Smooth muscle cell (in vitro differentiated cells): Measurements from ENCODE around the gene TATDN3. TPM values are rescaled to one million over a fixed set of nuclear protein-coding genes. Genes with fewer than 3 reads are reported as not detected.
A peak's percentile ranks its signal among the peaks of the same experiment; 100 is the strongest.

Experiments
- DNase-seq: peaks from one replicate; lab custom pipeline; 2025; ENCODE audit not compliant: unreplicated experiment; lab: John Stamatoyannopoulos, UW
- H2AFZ ChIP-seq: fragments of 200-600 bp; sonication (generic); 2 replicates; pipeline ENCODE4 v1.6.0; 2016; ENCODE audit warnings: antibody characterized with exemption, low read depth, mild to moderate bottlenecking
- H3F3A ChIP-seq: fragments of 200-600 bp; sonication (generic); 2 replicates; pipeline ENCODE4 v1.6.0; 2017; ENCODE audit warnings: antibody characterized with exemption, low read depth
- H3K27ac ChIP-seq: fragments of 200-600 bp; sonication (generic); 2 replicates; pipeline ENCODE4 v1.5.1; 2016; ENCODE audit warnings: low read depth, mild to moderate bottlenecking
- H3K27me3 ChIP-seq: fragments of 200-600 bp; sonication (generic); 2 replicates; pipeline ENCODE4 v1.6.1; 2016; ENCODE audit warnings: low read depth, mild to moderate bottlenecking
- H3K36me3 ChIP-seq: fragments of 200-600 bp; sonication (generic); 2 replicates; pipeline ENCODE4 v1.5.1; 2016; ENCODE audit warnings: low read depth
- H3K4me1 ChIP-seq: fragments of 200-600 bp; sonication (generic); 2 replicates; pipeline ENCODE4 v1.5.1; 2016; ENCODE audit warnings: low read depth
- H3K4me2 ChIP-seq: fragments of 200-600 bp; sonication (generic); 2 replicates; pipeline ENCODE4 v1.6.0; 2016; ENCODE audit warnings: mild to moderate bottlenecking
- H3K4me3 ChIP-seq: fragments of 200-600 bp; sonication (generic); 2 replicates; pipeline ENCODE4 v1.5.1; 2016; ENCODE audit warnings: mild to moderate bottlenecking
- H3K79me2 ChIP-seq: fragments of 200-600 bp; sonication (generic); 2 replicates; pipeline ENCODE4 v1.6.0; 2016; ENCODE audit warnings: low read depth, mild to moderate bottlenecking
- H3K9ac ChIP-seq: fragments of 200-600 bp; sonication (generic); 2 replicates; pipeline ENCODE4 v1.6.0; 2016; ENCODE audit warnings: low read depth
- H3K9me3 ChIP-seq: fragments of 200-600 bp; sonication (generic); replicated peaks from 2 replicates; pipeline ENCODE4 v1.5.1; 2016; ENCODE audit warnings: low read depth
- H4K20me1 ChIP-seq: fragments of 200-600 bp; sonication (generic); 2 replicates; pipeline ENCODE4 v1.6.0; 2016; ENCODE audit warnings: low read depth
- WGBS: methylation state at CpG from one replicate; pipeline ENCODE4 v1.1.7; 2016; ENCODE audit warnings: low lambda C conversion rate; 5-methylcytosine and 5-hydroxymethylcytosine counted together
- polyA plus RNA-seq: library from polyadenylated mRNA; unstranded; fragments of >200 nt; fragmentation: Nextera tagmentation; extraction: Ambion mirVana; gene quantifications from 2 replicates; pipeline ENCODE4 v1.2.1, GENCODE V29; 2016
- total RNA-seq: library from RNA; depleted of rRNA; stranded (reverse); fragments of >200 nt; gene quantifications from 2 replicates; pipeline ENCODE4 v1.2.3, GENCODE V29; 2014
- TF ChIP-seq, protein P1 (sequence below): fragments of 200-600 bp; sonication (generic); IDR thresholded peaks from 2 replicates; pipeline ENCODE4 v1.5.1; 2017; ENCODE audit warnings: borderline replicate concordance, mild to moderate bottlenecking, antibody characterized with exemption; ENCODE audit not compliant: insufficient read depth, poor library complexity, severe bottlenecking

Gene TATDN3
- total and polyA plus RNA-seq, 2 experiments from 2014 or later: 14.3 to 46.7 TPM

DNA sequence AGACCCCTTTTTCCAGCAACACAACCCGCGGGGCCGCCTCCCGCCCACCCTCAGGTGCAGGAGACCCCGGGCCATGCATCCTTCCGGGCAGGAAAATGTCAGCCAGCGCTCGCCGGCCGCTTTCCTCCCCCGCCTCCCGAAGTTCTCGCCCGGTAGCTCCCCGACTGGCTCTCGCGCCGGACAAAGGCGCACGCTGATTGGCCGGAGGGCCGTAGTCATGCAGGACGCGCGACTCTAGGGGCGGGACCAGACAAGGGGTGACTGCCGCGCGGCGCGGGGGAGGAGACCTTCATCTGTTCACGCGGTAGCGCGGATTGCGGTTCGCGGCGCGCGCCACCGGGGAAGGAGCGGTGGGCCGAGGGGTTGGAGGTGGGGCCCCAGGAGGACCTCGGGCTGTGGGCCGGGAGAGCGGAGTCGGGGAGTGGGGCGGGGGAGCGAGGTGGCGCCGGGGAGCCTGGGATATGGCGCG, 66.3 kb downstream of the TATDN3 start, which contains the start of gene FLVCR1:
TSS of gene FLVCR1 (plus strand) at position 284 of the 469 bp plus-strand sequence. CDS start at position 462, 178 bp downstream.
- peaks cover 8% of the 10 kb centered on the region for H3F3A ChIP-seq
- peak within 1 kb of the TSS; percentile 78 for H3K4me3 ChIP-seq
- H3K27ac ChIP-seq: peak within 1 kb of the TSS; percentile 89
- peak within 1 kb of the TSS; percentile 93 for H3K4me2 ChIP-seq
- H3K27me3 ChIP-seq: no peaks in the 10 kb centered on the region
- WGBS: under 1% methylated on average over 45 of the region's 54 CpGs
- peaks cover 20% of the 10 kb centered on the region for H4K20me1 ChIP-seq
- peak within 1 kb of the TSS; percentile 84 for H3K9ac ChIP-seq
- peaks cover 16% of the 10 kb centered on the region for H3K4me1 ChIP-seq
- peak within 1 kb of the TSS; percentile 91 for H2AFZ ChIP-seq
- DNase-seq: peak; percentile 88
- TF ChIP-seq, protein P1, sequence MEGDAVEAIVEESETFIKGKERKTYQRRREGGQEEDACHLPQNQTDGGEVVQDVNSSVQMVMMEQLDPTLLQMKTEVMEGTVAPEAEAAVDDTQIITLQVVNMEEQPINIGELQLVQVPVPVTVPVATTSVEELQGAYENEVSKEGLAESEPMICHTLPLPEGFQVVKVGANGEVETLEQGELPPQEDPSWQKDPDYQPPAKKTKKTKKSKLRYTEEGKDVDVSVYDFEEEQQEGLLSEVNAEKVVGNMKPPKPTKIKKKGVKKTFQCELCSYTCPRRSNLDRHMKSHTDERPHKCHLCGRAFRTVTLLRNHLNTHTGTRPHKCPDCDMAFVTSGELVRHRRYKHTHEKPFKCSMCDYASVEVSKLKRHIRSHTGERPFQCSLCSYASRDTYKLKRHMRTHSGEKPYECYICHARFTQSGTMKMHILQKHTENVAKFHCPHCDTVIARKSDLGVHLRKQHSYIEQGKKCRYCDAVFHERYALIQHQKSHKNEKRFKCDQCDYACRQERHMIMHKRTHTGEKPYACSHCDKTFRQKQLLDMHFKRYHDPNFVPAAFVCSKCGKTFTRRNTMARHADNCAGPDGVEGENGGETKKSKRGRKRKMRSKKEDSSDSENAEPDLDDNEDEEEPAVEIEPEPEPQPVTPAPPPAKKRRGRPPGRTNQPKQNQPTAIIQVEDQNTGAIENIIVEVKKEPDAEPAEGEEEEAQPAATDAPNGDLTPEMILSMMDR: no peak
- peaks cover 42% of the 10 kb centered on the region for H3K79me2 ChIP-seq
- H3K36me3 ChIP-seq: no peaks in the 10 kb centered on the region
- no peaks in the 10 kb centered on the region for H3K9me3 ChIP-seq

DNA sequence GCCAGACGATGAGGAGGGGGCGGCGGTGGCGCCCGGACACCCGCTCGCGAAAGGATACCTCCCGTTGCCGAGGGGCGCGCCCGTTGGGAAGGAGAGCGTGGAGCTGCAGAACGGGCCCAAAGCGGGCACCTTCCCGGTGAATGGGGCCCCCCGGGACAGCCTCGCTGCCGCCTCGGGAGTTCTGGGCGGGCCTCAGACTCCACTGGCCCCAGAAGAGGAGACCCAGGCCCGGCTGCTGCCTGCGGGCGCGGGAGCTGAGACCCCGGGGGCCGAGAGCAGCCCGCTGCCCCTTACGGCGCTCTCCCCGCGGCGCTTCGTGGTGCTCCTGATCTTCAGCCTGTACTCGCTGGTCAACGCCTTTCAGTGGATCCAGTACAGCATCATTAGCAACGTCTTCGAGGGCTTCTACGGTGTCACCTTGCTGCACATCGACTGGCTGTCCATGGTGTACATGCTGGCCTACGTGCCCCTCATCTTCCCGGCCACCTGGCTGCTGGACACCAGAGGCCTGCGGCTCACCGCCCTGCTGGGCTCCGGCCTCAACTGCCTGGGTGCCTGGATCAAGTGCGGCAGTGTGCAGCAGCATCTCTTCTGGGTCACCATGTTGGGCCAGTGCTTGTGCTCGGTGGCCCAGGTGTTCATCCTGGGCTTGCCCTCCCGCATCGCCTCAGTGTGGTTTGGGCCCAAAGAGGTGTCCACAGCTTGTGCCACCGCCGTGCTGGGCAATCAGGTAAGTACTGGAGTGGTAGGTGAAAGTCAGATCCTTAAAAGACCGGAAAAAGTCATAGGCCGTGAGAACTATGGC, 67.0 kb downstream of the TATDN3 start:
- peak overlapping the region; percentile 78 for H3K4me3 ChIP-seq
- 1% methylated on average over 43 of the region's 54 CpGs for WGBS
- peak overlapping the region; percentile 84 for H3K9ac ChIP-seq
- no peaks in the 10 kb centered on the region for H3K9me3 ChIP-seq
- peak overlapping the region; percentile 89 for H3K27ac ChIP-seq
- H3K27me3 ChIP-seq: no peaks in the 10 kb centered on the region
- peaks cover 8% of the 10 kb centered on the region for H3F3A ChIP-seq
- peaks cover 23% of the 10 kb centered on the region for H4K20me1 ChIP-seq
- H3K79me2 ChIP-seq: peaks cover 42% of the 10 kb centered on the region
- H2AFZ ChIP-seq: peak overlapping the region; percentile 91
- TF ChIP-seq, protein P1: no peak
- peak; percentile 39 for DNase-seq
- peaks cover 16% of the 10 kb centered on the region for H3K4me1 ChIP-seq
- peak overlapping the region; percentile 93 for H3K4me2 ChIP-seq
- H3K36me3 ChIP-seq: no peaks in the 10 kb centered on the region

DNA sequence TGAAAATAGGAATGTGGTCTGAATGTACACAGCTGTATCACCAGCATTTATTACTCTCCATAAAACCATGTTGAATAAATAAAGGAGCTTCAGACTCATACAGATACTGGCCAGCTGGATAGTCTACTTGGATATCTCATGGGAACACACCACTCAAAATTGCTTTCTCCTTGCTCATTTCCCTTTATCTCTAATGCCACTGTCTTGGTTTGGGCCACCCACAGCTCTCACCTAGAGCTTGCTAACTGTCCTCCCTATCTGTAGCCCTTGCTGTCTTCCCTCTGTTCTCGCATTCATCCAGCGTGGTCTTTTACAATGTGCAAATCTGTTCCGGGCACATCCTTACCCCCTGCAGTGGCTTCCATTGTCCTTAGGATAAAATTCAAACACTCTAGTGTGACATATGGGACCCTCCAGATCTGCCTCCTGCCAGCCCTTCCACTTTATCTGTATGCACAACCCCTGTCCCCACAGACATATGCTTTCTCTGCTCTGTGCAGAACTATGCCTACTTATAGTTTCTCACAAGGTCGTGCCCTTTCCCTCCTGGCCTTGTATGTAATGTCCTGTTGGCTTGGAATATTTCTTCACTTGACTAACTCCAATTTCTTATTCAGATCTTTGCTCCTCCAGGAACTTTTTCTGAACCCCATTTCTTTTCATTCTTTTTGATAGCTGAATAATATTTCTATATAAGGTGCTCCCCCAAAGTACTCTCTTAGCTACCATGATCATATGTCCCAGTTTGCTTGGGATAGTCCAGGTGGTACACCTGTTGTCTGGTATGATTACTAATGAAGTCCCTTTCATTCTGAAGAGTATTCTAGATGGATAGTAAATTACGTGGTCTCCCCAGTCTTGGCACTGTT, 69.3 kb downstream of the TATDN3 start:
- DNase-seq: no peak
- TF ChIP-seq, protein P1: no peak
- peak overlapping the region; percentile 78 for H3K4me3 ChIP-seq

More for the DNA sequence above, 69.3 kb downstream of the TATDN3 start:
- Histone ChIP-seq H3K27ac (no peak overlapping the region), H3K36me3 (no peaks in the 10 kb centered on the region), H3F3A (peaks cover 8% of the 10 kb centered on the region), H3K9ac (no peak overlapping the region), H3K27me3 (no peaks in the 10 kb centered on the region), H2AFZ (no peak overlapping the region), H3K79me2 (peaks cover 42% of the 10 kb centered on the region), H3K4me1 (peaks cover 16% of the 10 kb centered on the region), H3K4me2 (peak overlapping the region; percentile 93), H4K20me1 (peaks cover 23% of the 10 kb centered on the region), H3K9me3 (no peaks in the 10 kb centered on the region)
- WGBS: 62% methylated on average over 5 of the region's 5 CpGs
